Measurements from ENCODE around the gene PP2D1.
A peak's percentile ranks its signal among the peaks of the same experiment; 100 is the strongest.
"Not testable (repeated sequence)": the region's sequence is repeated elsewhere in the genome, so short reads cannot be mapped to it uniquely, and the experiment has no call there.

PP2D1 gene

DNA sequence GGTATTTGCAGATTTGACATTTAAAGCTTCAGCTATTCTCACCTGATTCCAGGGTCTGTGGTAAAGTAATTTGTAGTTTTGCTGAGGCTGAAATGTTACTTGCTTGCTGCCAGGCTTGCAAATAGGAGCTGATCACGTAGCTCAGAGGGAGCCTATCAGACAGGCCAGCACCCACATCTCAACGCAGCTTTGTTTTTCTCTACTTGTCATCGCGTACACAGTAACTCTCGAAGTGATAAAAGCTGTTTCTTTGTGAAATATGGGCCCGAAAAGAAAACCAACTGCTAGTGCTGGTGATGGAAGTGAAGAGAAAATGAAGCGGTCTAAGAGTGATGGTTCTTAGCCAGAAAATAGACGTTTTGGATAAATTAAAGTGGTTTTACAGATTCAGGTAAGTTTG, 41.7 kb downstream of the PP2D1 start:
- no peak for DNase-seq (ENCODE audit: low read depth in 4 of 4, low spot score in 1 of 4)

DNA sequence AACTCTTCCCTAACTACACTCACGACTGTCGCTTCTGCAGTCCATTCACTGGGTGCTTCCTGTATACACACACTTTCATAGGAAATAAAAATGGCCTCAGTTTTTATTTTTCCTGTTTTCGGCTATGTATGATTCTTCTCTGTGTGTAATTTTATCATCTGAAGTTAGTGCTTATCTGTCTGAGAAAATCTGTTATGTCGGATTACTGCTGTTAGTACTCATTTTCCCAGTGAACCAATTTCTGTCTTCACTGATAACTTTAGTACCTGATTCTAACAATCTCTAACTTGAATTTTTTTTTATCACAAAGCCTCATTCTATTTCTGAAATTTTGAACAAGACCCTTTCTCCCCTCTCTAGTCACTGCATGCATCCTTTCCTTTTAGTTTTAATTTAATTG, 44.3 kb downstream of the PP2D1 start:
- DNase-seq (ENCODE audit: low read depth in 4 of 4, low spot score in 1 of 4) = no peak

DNA sequence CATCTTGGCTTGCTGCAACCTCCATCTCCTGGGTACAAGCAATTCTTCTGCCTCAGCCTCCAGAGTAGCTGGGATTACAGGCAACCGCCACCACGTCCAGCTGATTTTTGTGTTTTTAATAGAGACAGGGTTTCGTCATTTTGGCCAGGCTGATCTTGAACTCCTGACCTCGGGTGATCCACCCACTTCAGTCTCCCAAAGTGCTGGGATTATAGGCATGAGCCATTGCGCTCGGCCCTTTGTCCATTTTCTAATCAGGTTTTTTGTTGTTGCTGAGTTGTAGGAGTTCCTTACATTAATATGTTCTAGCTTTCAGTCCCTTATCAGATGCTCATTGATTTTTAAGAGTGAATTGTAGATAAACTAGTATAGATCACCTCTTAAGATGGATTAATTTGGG, 44.9 kb downstream of the PP2D1 start:
- DNase-seq (ENCODE audit: low read depth in 4 of 4, low spot score in 1 of 4) = no peak

DNA sequence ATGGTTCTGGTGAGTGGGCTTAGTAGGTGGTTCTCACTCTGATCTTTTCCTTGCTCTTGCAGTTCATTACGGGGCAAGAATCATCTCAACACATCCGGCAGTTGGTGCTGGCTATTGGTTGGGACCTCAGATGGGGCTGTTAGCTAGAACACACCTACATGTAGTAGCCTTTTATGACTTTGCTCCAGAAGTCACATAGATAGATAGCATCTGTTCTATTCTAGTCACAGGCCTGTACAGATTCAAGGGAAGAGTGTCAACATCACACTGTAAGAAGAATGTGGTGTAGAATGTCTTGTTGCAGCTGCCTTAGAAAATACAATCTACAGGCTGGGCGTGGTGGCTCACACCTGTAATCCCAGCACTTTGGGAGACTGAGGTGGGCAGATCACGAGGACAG, 50.1 kb downstream of the PP2D1 start:
- DNase-seq (ENCODE audit: low read depth in 4 of 4, low spot score in 1 of 4) = no peak

DNA sequence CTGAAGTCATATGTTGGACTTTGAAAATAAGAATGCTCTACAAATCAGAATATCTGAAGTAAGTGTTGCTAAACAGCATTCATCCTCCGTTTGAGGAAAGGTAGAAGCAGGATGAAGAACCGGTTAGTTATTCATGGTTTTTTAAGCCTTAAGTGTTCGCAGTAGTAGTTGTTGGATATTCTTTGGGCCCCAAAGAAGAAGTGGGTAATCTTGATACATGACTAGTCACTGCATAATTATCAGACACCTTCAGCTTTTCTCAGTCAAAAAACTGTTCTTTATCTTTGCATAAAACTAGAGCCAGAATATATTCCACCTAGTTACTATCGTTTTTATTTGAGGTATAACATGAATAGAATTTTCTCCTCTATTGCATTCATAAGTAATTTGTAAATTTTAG, 51.4 kb downstream of the PP2D1 start:
- DNase-seq (ENCODE audit: low read depth in 4 of 4, low spot score in 1 of 4) = no peak

DNA sequence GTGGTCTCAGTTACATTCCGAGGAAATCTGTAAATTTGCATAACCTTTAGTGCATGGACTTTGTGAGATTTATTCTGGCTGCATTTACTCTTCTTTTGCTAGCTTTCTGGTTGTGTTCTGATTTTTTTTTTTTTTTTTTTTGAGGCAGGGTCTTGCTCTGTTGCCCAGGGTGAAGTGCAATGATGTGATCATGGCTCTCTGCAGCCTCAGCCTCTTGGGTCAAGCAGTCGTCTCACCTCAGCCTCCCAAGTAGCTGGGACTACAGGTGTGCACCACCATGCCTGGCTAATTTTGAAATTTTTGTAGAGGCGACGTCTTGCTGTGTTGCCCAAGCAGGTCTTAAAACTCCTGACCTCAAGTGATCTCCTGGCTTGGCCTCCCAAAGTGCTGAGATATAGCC, 52.6 kb downstream of the PP2D1 start:
- no peak for DNase-seq (ENCODE audit: low read depth in 4 of 4, low spot score in 1 of 4)

DNA sequence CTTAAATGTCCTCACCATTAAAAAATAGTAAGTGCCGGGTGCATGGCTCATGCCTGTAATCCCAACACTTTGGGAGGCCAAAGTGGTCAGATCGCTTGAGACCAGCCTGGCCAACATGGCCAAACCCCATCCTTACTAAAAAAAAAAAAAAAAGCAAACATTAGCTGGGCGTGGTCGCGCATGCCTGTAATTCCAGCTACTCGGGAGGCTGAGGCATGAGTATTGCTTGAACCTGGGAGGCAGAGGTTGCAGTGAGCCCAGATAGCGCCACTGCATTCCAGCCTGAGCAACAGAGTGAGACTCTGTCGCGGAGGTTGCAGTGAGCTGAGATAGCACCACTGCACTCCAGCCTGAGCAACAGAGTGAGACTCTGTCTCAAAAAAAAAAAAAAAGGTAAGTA, 54.7 kb downstream of the PP2D1 start:
- not testable (repeated sequence) for DNase-seq (ENCODE audit: low read depth in 4 of 4, low spot score in 1 of 4)

DNA sequence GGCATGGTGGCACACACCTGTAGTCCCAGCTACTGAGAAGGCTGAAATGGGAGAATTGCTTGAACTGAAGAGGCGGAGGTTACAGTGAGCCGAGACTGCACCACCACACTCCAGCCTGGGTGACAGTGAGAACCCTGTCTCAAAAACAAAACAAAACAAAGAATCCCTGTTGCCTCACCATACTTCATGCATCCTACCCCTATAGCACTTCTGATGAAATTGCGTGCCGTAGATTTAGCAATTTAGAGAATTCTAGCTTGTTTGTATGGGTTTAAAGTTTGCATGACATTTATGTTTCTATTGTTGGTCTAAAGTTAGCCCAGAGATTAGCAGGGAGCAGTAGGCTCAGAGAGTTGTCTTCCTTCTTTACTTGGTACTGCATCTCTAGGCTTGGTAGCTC, 57.4 kb downstream of the PP2D1 start:
- no peak for DNase-seq (ENCODE audit: low read depth in 4 of 4, low spot score in 1 of 4)

DNA sequence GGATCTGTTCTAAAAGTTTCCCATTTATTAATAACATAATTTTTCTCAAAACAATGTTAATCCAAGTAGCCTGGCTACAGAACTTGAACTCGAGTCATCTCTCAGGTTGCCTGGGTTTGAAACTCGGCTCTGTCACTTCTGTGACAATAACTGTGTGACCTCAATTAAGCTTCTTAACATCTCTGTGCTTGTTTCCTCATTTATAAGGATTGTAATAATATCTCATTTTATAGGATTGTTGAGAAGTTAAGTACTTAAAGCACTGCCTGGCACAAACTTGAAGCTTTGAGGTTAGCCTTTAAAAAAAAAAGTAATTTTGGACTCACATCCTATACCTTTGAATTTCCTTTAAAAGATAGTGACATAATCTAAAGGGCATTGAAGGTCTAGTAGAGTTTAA, 61.7 kb downstream of the PP2D1 start:
- DNase-seq (ENCODE audit: low read depth in 4 of 4, low spot score in 1 of 4) = no peak

DNA sequence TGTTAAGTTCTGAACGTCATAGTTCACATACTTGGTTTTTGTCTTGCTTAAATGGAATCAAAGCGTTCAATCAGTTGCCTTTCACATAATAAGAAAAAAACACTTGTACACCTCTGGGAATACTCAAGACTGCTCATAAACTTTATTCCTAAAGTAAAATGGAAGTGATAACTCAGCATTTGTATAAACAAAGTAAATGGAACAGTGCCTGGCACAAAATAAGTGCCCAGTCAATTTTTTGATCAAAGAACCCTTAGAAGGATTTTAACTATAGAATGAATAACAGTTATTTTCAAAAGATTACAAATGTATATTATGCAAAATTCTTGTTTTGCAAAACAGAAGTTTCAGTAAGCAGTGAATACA, 63.9 kb downstream of the PP2D1 start:
- no peak for DNase-seq (ENCODE audit: low read depth in 4 of 4, low spot score in 1 of 4)

DNA sequence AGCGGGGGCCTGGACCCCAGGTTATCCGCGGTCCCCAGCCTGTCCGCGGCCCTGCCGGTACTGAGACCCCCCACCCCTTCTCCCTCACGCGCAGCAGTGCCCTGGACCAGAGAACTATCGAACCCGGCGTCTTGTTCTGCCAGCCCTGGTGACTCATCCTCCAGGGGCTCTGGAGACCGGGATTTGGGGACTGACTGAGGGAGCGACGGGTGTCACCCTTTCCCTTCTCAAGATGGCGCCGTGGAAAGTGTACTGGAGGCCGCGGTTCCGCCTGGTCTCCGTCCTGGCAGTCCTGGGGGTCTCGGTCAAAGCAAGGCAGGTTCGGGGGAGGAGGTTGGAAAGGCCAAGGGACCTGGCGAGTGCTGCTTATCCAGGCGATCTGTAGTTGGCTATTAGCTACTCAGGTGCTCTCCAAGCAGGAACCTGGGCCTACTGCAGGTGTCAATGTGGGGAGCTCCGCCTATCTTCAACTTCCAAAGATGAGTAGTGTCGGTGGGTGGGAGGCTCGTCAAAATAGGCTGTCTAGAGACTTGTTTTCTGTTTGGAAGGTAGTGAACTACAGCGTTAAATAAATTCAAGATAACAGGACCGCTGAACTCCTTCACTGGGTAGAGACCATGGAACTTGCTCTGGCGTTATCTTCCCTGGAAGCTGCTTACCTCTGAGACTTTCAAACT, 64.4 kb downstream of the PP2D1 start:
- DNase-seq (ENCODE audit: low read depth in 4 of 4, low spot score in 1 of 4) = peak in 3 of 4 experiments; percentile 13 to 30 (median 21)

DNA sequence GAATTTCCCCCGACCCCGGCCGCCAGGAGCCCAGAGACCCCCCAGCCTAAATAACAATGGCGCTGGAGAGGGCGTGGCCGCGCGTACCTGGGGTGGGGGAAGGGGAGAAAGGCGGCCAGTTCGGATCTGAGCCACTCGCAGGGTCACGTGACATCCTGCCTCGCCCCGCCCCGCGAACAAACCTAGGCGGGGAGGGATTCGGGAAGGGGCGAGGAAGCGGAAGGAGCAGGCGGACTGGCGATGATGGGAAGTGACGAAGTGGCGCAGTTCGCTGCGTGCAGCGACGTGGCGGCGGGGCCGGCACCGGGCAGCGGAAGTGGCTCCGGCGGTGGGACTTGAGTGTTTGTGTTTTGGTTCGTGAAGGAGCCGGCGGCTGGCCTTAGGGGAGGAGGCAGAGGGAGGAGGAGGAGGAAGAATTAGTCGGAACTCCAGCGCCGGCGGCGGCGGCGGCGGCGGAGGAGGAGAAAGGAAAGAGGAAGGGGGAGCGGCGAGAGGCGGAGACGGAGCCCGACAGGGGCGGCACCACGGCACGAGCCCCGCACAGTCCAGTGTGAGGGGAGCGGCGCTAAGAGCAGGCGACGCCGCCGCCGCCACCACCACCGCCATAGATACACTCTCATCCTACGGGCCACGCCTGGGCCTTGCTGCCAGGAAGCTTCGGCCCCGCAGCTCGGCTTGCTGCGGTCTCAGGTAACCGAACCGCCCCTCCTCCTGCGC, 65.1 kb downstream of the PP2D1 start, which contains the start of gene RAB5A:
TSS of gene RAB5A (plus strand) at position 266 of the 717 bp plus-strand sequence. CDS start 3,802 bp downstream, outside the sequence.
- DNase-seq (ENCODE audit: low read depth in 4 of 4, low spot score in 1 of 4) = peak; percentile 89 to 95 (median 92)

DNA sequence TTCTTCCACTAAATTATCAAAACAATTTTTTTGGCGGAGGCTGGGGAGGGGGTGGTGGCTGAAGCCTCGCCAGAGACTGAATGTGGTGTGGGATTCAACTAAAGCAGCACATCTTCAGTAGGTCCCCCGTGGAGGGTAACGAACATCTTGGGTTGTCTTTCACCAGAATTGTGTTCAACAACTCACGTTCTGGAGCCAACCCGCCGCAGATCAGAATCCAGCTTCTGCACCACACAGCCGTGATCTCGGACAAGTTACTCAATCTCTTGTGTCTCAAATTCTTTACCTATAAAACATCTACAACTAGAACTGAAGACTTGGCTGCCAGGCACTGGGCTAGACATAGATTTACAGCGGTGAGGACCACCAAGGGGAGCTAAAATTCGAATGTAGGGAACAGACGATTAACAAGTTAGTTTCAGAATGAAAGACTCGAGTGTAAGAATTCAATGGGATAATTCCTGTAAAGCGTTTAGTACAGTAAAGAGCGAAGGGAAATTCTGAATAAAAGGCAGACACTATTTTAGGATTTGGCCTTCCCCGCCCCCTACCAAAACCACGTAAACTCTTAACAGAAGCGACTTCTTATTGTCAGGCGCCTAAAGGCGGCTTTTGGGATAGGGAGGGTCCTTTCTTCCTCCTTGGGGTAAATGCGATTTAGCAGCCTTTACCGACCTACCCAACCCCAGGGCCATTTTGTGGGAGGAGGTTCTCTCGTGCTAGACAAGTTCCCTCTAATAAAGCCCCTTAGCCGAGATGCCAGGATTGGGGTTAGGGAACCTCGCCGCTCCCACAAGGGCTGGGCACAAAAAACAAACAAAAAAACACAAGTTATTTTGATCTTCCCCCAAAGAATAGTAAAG, 65.9 kb downstream of the PP2D1 start:
- no peak for DNase-seq (ENCODE audit: low read depth in 4 of 4, low spot score in 1 of 4)

DNA sequence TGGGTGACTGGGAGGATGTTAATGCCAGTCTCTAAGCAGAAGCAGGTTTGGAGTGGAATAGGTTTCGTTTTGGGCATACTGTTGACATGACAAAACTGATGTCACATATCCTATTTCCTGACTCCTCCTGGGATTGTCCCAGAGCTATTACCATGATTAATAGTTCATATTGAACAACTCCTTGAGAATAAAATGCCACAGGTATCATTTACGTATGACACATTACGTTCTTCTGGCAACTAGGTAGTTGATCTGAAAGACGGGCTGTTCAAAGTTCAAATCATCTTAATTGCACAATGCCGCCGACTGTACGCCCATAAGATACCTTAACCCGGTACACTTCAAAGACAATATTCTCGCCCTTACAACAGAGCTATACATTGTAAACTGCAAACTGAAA, 66.5 kb downstream of the PP2D1 start:
- DNase-seq (ENCODE audit: low read depth in 4 of 4, low spot score in 1 of 4) = no peak

DNA sequence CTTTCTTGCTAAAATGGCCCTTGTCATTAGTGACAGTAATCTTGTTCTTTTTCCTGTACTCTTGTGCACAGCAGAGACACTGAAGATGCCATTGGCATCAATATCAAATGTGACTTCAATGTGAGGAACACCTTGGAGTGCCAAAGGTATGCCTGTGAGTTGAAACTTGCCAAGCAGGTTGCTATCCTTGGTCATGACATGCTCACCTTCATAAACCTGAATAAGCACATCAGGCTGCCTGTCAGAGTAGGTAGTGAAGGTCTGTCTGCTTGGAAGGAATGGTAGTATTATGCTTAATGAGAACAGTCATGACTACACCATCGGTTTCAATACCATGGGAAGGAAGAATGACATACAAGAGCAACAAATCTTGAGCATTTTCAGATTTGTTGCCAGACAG, 71.4 kb downstream of the PP2D1 start:
- DNase-seq (ENCODE audit: low read depth in 4 of 4, low spot score in 1 of 4) = no peak

DNA sequence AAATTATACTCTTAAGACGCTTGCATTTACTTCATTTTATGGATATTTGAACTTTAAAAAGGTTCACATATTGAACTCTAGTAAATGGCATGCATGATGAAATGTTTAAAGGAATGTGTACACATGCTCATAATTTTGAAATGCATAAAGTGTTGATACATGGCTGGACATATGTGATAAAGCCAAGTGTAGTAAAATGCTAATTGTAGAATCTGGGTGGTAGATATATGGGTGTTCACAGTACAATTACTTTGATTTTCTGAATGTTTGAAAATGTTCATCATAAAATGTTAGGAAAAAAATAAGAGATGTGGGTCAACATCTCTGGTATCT, 73.8 kb downstream of the PP2D1 start:
- no peak for DNase-seq (ENCODE audit: low read depth in 4 of 4, low spot score in 1 of 4)

DNA sequence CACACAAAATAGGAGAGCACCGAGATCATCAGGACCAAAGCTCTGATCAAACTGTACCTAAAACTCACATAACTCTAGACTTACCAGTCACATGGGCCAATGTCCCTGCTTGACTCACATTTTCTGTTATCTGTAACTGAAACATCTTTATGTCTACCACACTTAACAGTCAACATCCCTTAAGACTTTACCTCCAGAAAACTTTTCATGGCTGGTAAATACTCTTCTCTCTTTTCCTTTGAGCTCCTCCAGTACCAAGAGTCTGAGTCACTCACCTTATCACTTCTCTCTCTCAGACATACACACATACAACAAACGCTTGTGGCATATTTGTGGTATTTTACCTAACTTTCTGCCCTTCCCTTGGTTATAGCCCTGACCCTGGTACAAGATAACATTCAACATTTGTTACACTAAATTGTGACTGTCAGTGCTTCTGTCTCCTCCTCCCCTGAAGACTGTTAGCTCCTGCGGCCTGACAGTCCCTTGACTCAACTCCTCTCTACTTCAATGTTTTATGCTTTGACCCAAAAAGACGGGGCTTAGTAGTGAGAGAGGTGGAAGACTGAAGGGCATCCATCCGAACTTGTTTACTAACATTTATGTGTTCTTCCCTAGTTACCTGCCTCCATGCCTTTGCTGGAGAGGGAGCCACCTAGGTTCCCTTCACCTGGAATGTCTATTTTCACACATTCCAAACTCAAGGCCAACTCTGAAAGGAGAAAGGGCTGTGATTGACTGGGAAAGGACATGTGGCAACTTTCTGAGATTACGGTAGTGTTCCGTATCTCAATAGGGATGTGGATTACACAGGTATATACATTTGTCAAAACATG, 74.4 kb downstream of the PP2D1 start:
- DNase-seq (ENCODE audit: low read depth in 4 of 4, low spot score in 1 of 4) = no peak

All from stimulated activated CD4-positive, alpha-beta T cell treated with anti-CD3 and anti-CD28 coated beads, Interleukin-1b, Interleukin-23, amount 100 ng/mL, for 24 hours (primary cell).